Sigmoid colon (tissue), 7 donors: ENCODE data around the gene PGP. TPM values are rescaled to one million over a fixed set of nuclear protein-coding genes. Genes with fewer than 3 reads are reported as not detected.
"Not testable (repeated sequence)": the region's sequence is repeated elsewhere in the genome, so short reads cannot be mapped to it uniquely, and the experiment has no call there.

ENCODE experiments used
- DNase-seq: peaks from one replicate; pipeline ENCODE4 v3.0.0-alpha.2; 2019
- H3K27ac ChIP-seq, 4 donors: fragments of 200-600 bp; sonication (generic); one replicate each; pipeline ENCODE4 v1.5.1; 2016 to 2019; ENCODE audit warnings: mild to moderate bottlenecking in 1 of 4
- H3K27me3 ChIP-seq, 3 donors: fragments of 200-600 bp; sonication (generic); one replicate each; pipeline ENCODE4 v1.5.1; 2019; ENCODE audit warnings: mild to moderate bottlenecking in 1 of 3
- H3K36me3 ChIP-seq, 4 donors: fragments of 200-600 bp; sonication (generic); one replicate each; pipeline ENCODE4 v1.5.1; 2016 to 2019
- H3K4me1 ChIP-seq, 4 donors: fragments of 200-600 bp; sonication (generic); one replicate each; pipeline ENCODE4 v1.5.1; 2017 to 2019
- H3K4me3 ChIP-seq, 4 donors: fragments of 200-600 bp; sonication (generic); one replicate each; pipeline ENCODE4 v1.5.1; 2017 to 2019; ENCODE audit warnings: mild to moderate bottlenecking in 2 of 4, moderate library complexity in 1 of 4
- H3K9me3 ChIP-seq, 4 donors: fragments of 200-600 bp in 3 of 4; sonication (generic) in 3 of 4; one replicate each; pipeline versions ENCODE4 v1.5.1 to v1.6.1; 2013 to 2019
- CTCF ChIP-seq, 4 experiments: fragments of 450-650 bp in 3 of 4; fragments of 200-600 bp in 1 of 4; IDR thresholded peaks; one replicate each; pipeline ENCODE4 v1.5.1; 2016 to 2019; ENCODE audit warnings: antibody characterized with exemption in 4 of 4, mild to moderate bottlenecking in 3 of 4, moderate library complexity in 2 of 4
- EP300 ChIP-seq, 4 donors: sonication (generic); formaldehyde crosslinking; IDR thresholded peaks; one replicate each; pipeline ENCODE4 v1.6.1; 2017; ENCODE audit warnings: antibody characterized with exemption in 4 of 4
- POLR2A ChIP-seq, 2 donors: fragments of 450-650 bp; IDR thresholded peaks; one replicate each; pipeline ENCODE4 v1.6.1; 2016; ENCODE audit warnings: antibody characterized with exemption in 2 of 2, mild to moderate bottlenecking in 2 of 2, moderate library complexity in 2 of 2
- POLR2AphosphoS5 ChIP-seq, 4 donors: sonication (generic); formaldehyde crosslinking; IDR thresholded peaks; one replicate each; pipeline ENCODE4 v1.6.1; 2017; ENCODE audit warnings: antibody characterized with exemption in 4 of 4
- WGBS, 2 donors: extraction: QIAGEN DNeasy Blood & Tissue Kit; methylation state at CpG; one replicate each; pipeline ENCODE4 v1.1.7; 2013; 5-methylcytosine and 5-hydroxymethylcytosine counted together
- intact Hi-C: fragments of 100-400 bp; cut with DNase I; formaldehyde crosslinking; loops from one replicate; pipeline ENCODE4 v1.15.1; 2023
- polyA plus RNA-seq, 3 donors: library from polyadenylated mRNA; stranded (reverse); fragments of 200-250 nt; gene quantifications; one replicate each; pipeline ENCODE4 v1.2.3, GENCODE V29; 2013
- total RNA-seq, 4 donors: library from RNA; depleted of rRNA; stranded (reverse); fragments of >200 nt; gene quantifications; one replicate each; pipeline ENCODE4 v1.1.0, GENCODE V29; 2016
- donor health status: healthy with polysubstance abuse.
- donor health status: Bipolar disorder and iron deficiency.
- donor health status: healthy.

Gene PGP
- total and polyA plus RNA-seq, 7 donors: 6.0 to 20.2 (median 10.3) TPM

- H3K9me3 ChIP-seq: no peaks in the 10 kb centered on the region
- no peak for DNase-seq
- 94 to 97% methylated on average over 19 of the region's 19 CpGs for WGBS, 2 donors
- no peak overlapping the region for H3K27ac ChIP-seq
- H3K27me3 ChIP-seq: peaks cover 0 to 3% (median 2%) of the 10 kb centered on the region in 3 donors
- H3K36me3 ChIP-seq: peaks cover 41 to 65% (median 50%) of the 10 kb centered on the region in 4 donors
- H3K4me3 ChIP-seq: no peak overlapping the region
- no peak for TF ChIP-seq POLR2AphosphoS5 (IDR thresholded peaks at IDR 0.05)
- TF ChIP-seq EP300 (IDR thresholded peaks at IDR 0.05): no peak
- no peak for TF ChIP-seq CTCF (IDR thresholded peaks at IDR 0.05)
- TF ChIP-seq POLR2A (IDR thresholded peaks at IDR 0.05): no peak
- peaks cover 0 to 2% (median under 1%) of the 10 kb centered on the region in 4 donors for H3K4me1 ChIP-seq
- intact Hi-C loops: no loop called here
These were observed 28.4 kb upstream of the PGP start for GRCh38 chr16:2243031-2243528.

- Histone ChIP-seq H3K9me3 (no peaks in the 10 kb centered on the region), H3K27ac (no peak overlapping the region), H3K36me3 (peaks cover 41 to 65% (median 50%) of the 10 kb centered on the region in 4 donors), H3K4me1 (peaks cover 0 to 7% (median 6%) of the 10 kb centered on the region in 4 donors), H3K4me3 (no peak overlapping the region), H3K27me3 (peaks cover 3 to 8% (median 6%) of the 10 kb centered on the region in 3 donors)
- 65 to 86% methylated on average over 11 of the region's 11 CpGs for WGBS, 2 donors
- no peak for TF ChIP-seq EP300 (IDR thresholded peaks at IDR 0.05)
- TF ChIP-seq POLR2A (IDR thresholded peaks at IDR 0.05): no peak
- no peak for TF ChIP-seq CTCF (IDR thresholded peaks at IDR 0.05)
- no peak for TF ChIP-seq POLR2AphosphoS5 (IDR thresholded peaks at IDR 0.05)
- no peak for DNase-seq
- intact Hi-C loops: no loop called here
These were observed 28.0 kb upstream of the PGP start for GRCh38 chr16:2242598-2242997.

GRCh38 chr16:2240331-2240730 is 25.7 kb upstream of the PGP start:
- WGBS, 2 donors: 66 to 82% methylated on average over 9 of the region's 9 CpGs
- intact Hi-C loops, H3K4me3 ChIP-seq, DNase-seq, H3K9me3 ChIP-seq, H3K27ac ChIP-seq: not testable (repeated sequence)
- peaks cover 37 to 58% (median 41%) of the 10 kb centered on the region in 4 donors for H3K36me3 ChIP-seq
- H3K4me1 ChIP-seq: peaks cover 0 to 27% (median 24%) of the 10 kb centered on the region in 4 donors
- H3K27me3 ChIP-seq: peaks cover 17 to 31% (median 26%) of the 10 kb centered on the region in 3 donors

- 46 to 79% methylated on average over 15 of the region's 15 CpGs for WGBS, 2 donors
- H3K27ac ChIP-seq: no peak overlapping the region
- DNase-seq: no peak
- peaks cover 0 to 27% (median 24%) of the 10 kb centered on the region in 4 donors for H3K4me1 ChIP-seq
- TF ChIP-seq CTCF (IDR thresholded peaks at IDR 0.05) (no peak), POLR2AphosphoS5 (IDR thresholded peaks at IDR 0.05) (no peak), POLR2A (IDR thresholded peaks at IDR 0.05) (no peak), EP300 (IDR thresholded peaks at IDR 0.05) (no peak)
- no peak overlapping the region for H3K4me3 ChIP-seq
- H3K9me3 ChIP-seq: no peaks in the 10 kb centered on the region
- intact Hi-C loops: no loop called here
- peaks cover 17 to 42% (median 26%) of the 10 kb centered on the region in 3 donors for H3K27me3 ChIP-seq
- peaks cover 38 to 58% (median 41%) of the 10 kb centered on the region in 4 donors for H3K36me3 ChIP-seq
These were observed 24.4 kb upstream of the PGP start for GRCh38 chr16:2238838-2239675.

GRCh38 chr16:2238150-2238837 is 23.7 kb upstream of the PGP start:
- Histone ChIP-seq H3K36me3 (peaks cover 38 to 58% (median 42%) of the 10 kb centered on the region in 4 donors), H3K9me3 (no peaks in the 10 kb centered on the region), H3K4me3 (no peak overlapping the region), H3K27ac (no peak overlapping the region), H3K4me1 (peaks cover 0 to 27% (median 24%) of the 10 kb centered on the region in 4 donors), H3K27me3 (peaks cover 17 to 49% (median 26%) of the 10 kb centered on the region in 3 donors)
- intact Hi-C loops: no loop called here
- 21 to 59% methylated on average over 18 of the region's 18 CpGs for WGBS, 2 donors
- no peak for DNase-seq
- TF ChIP-seq POLR2A (IDR thresholded peaks at IDR 0.05) (no peak), POLR2AphosphoS5 (IDR thresholded peaks at IDR 0.05) (no peak), EP300 (IDR thresholded peaks at IDR 0.05) (no peak), CTCF (IDR thresholded peaks at IDR 0.05) (no peak)
